ENCODE measurements around the gene UGT1A9.
A peak's percentile ranks its signal among the peaks of the same experiment; 100 is the strongest.
"Not testable (repeated sequence)": the region's sequence is repeated elsewhere in the genome, so short reads cannot be mapped to it uniquely, and the experiment has no call there.

The UGT1A9 gene

GRCh38 chr2:233671290-233672161 lies at the start of gene UGT1A9:
UGT1A9 (plus strand) TSS chr2:233671898; CDS start chr2:233671935, 37 bp downstream.
- no peak for DNase-seq (ENCODE audit: low spot score)
- TF ChIP-seq CTCF (IDR thresholded peaks at IDR 0.05; ENCODE audit: extremely low read depth, insufficient read depth, missing control alignments): no peak
- in situ Hi-C loops (cut with MboI; ENCODE audit: low pct_unique_long_range_greater_than_20kb, low sequenced_read_pairs, unreplicated experiment): no loop called here

GRCh38 chr2:233627331-233628025 lies 44.2 kb upstream of the UGT1A9 start:
- in situ Hi-C loops (cut with MboI; ENCODE audit: low pct_unique_long_range_greater_than_20kb, low sequenced_read_pairs, unreplicated experiment): no loop called here
- TF ChIP-seq CTCF (IDR thresholded peaks at IDR 0.05; ENCODE audit: extremely low read depth, insufficient read depth, missing control alignments): no peak
- no peak for DNase-seq (ENCODE audit: low spot score)

- DNase-seq (ENCODE audit: low spot score); in situ Hi-C loops (cut with MboI; ENCODE audit: low pct_unique_long_range_greater_than_20kb, low sequenced_read_pairs, unreplicated experiment): not testable (repeated sequence)
Measured at GRCh38 chr2:233636306-233636705, 35.4 kb upstream of the UGT1A9 start, which contains the start of gene UGT1A10. UGT1A10 (plus strand) TSS chr2:233636448; CDS start chr2:233636523, 75 bp downstream.

GRCh38 chr2:233638836-233639235 lies 32.9 kb upstream of the UGT1A9 start:
- no peak for DNase-seq (ENCODE audit: low spot score)
- TF ChIP-seq CTCF (IDR thresholded peaks at IDR 0.05; ENCODE audit: extremely low read depth, insufficient read depth, missing control alignments): no peak
- in situ Hi-C loops (cut with MboI; ENCODE audit: low pct_unique_long_range_greater_than_20kb, low sequenced_read_pairs, unreplicated experiment): no loop called here

- in situ Hi-C loops (cut with MboI; ENCODE audit: low pct_unique_long_range_greater_than_20kb, low sequenced_read_pairs, unreplicated experiment): no loop called here
- DNase-seq (ENCODE audit: low spot score): no peak
- no peak for TF ChIP-seq CTCF (IDR thresholded peaks at IDR 0.05; ENCODE audit: extremely low read depth, insufficient read depth, missing control alignments)
Measured at GRCh38 chr2:233639860-233640259, 31.8 kb upstream of the UGT1A9 start.

GRCh38 chr2:233643128-233643527 lies 28.6 kb upstream of the UGT1A9 start:
- in situ Hi-C loops (cut with MboI; ENCODE audit: low pct_unique_long_range_greater_than_20kb, low sequenced_read_pairs, unreplicated experiment): no loop called here
- no peak for DNase-seq (ENCODE audit: low spot score)
- peak; percentile 18 for TF ChIP-seq CTCF (IDR thresholded peaks at IDR 0.05; ENCODE audit: extremely low read depth, insufficient read depth, missing control alignments)

GRCh38 chr2:233646033-233646432 lies 25.7 kb upstream of the UGT1A9 start:
- DNase-seq (ENCODE audit: low spot score); in situ Hi-C loops (cut with MboI; ENCODE audit: low pct_unique_long_range_greater_than_20kb, low sequenced_read_pairs, unreplicated experiment): not testable (repeated sequence)
